ENCODE results near the gene AMIGO3.
"Not testable (repeated sequence)": the region's sequence is repeated elsewhere in the genome, so short reads cannot be mapped to it uniquely, and the experiment has no call there.

The AMIGO3 gene

GRCh38 chr3:49719214-49719884 is at the start of gene AMIGO3:
Gene AMIGO3, minus strand, starts transcription at chr3:49719684. Its CDS starts 219 bp downstream, at chr3:49719465.
- H3K27ac ChIP-seq (ENCODE audit: low read length): no peak within 1 kb of the TSS
- no peaks in the 10 kb centered on the region for H3K9me3 ChIP-seq (ENCODE audit: control insufficient read depth in 1 of 2, low read length in 2 of 2)
- no peaks in the 10 kb centered on the region for H3K27me3 ChIP-seq (ENCODE audit: low read depth, low read length)
- H3K4me3 ChIP-seq (ENCODE audit: low read depth in 1 of 2, low read length in 2 of 2): peak within 1 kb of the TSS; percentile 48 to 67
- peaks cover 9 to 34% of the 10 kb centered on the region in 2 donors for H3K36me3 ChIP-seq (ENCODE audit: control insufficient read depth in 1 of 2, insufficient read depth in 2 of 2, low read length in 2 of 2)
- H3K4me1 ChIP-seq (ENCODE audit: control insufficient read depth in 1 of 2, insufficient read depth in 2 of 2, low read length in 2 of 2): peaks cover under 1 to 23% of the 10 kb centered on the region in 2 donors

GRCh38 chr3:49763981-49764380 is 44.5 kb upstream of the AMIGO3 start:
- H3K27me3 ChIP-seq (ENCODE audit: low read depth, low read length): no peaks in the 10 kb centered on the region
- no peak overlapping the region for H3K27ac ChIP-seq (ENCODE audit: low read length)
- peaks cover 0 to 3% of the 10 kb centered on the region in 2 donors for H3K36me3 ChIP-seq (ENCODE audit: control insufficient read depth in 1 of 2, insufficient read depth in 2 of 2, low read length in 2 of 2)
- H3K9me3 ChIP-seq (ENCODE audit: control insufficient read depth in 1 of 2, low read length in 2 of 2): no peaks in the 10 kb centered on the region
- H3K4me3 ChIP-seq (ENCODE audit: low read depth in 1 of 2, low read length in 2 of 2): no peak overlapping the region
- no peaks in the 10 kb centered on the region for H3K4me1 ChIP-seq (ENCODE audit: control insufficient read depth in 1 of 2, insufficient read depth in 2 of 2, low read length in 2 of 2)

DNA sequence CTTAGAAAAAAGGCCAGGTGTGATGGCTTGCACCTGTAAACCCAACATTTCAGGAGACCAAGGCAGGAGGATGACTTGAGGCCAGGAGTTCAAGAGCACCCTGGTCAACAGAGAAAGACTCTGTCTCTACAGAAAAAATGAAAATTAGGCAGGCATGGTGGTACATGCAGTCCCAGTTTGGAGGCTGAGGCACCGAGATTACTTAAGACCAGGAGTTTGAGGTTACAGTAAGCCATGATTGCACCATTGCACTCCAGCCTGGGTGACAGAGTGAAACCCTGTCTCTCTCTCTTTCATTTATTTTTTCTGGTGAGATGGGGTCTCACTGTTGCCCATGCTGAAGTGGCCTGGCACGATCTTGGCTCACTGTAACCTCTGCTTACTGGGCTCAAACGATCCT is 42.2 kb upstream of the AMIGO3 start:
- peaks cover 0 to 3% of the 10 kb centered on the region in 2 donors for H3K36me3 ChIP-seq (ENCODE audit: control insufficient read depth in 1 of 2, insufficient read depth in 2 of 2, low read length in 2 of 2)
- H3K9me3 ChIP-seq (ENCODE audit: control insufficient read depth in 1 of 2, low read length in 2 of 2): no peaks in the 10 kb centered on the region
- H3K27me3 ChIP-seq (ENCODE audit: low read depth, low read length): no peaks in the 10 kb centered on the region
- peaks cover 0 to 7% of the 10 kb centered on the region in 2 donors for H3K4me1 ChIP-seq (ENCODE audit: control insufficient read depth in 1 of 2, insufficient read depth in 2 of 2, low read length in 2 of 2)
- H3K4me3 ChIP-seq (ENCODE audit: low read depth in 1 of 2, low read length in 2 of 2): no peak overlapping the region
- no peak overlapping the region for H3K27ac ChIP-seq (ENCODE audit: low read length)

DNA sequence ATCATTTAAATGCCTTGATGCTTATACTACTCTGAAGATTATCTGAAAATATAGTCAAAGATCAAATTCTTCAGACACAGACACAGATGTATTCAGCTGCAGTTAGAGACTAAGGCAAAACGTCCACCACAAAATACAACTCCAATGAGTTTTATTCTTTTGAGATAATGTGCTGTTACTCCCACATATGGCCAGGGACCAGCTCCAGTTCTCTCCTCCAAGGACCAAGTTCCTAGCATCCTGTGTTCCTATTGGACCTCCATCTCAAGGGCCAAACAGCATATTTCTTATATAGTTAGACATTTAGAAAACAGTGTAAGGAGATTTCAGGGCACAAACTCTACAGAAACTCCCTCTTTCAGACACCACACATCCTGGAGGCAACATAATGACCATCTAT is 39.7 kb upstream of the AMIGO3 start:
- Histone ChIP-seq H3K9me3 (ENCODE audit: control insufficient read depth in 1 of 2, low read length in 2 of 2) (no peaks in the 10 kb centered on the region), H3K27me3 (ENCODE audit: low read depth, low read length) (no peaks in the 10 kb centered on the region), H3K36me3 (ENCODE audit: control insufficient read depth in 1 of 2, insufficient read depth in 2 of 2, low read length in 2 of 2) (peaks cover 0 to 3% of the 10 kb centered on the region in 2 donors), H3K4me1 (ENCODE audit: control insufficient read depth in 1 of 2, insufficient read depth in 2 of 2, low read length in 2 of 2) (peaks cover 0 to 7% of the 10 kb centered on the region in 2 donors), H3K4me3 (ENCODE audit: low read depth in 1 of 2, low read length in 2 of 2) (no peak overlapping the region), H3K27ac (ENCODE audit: low read length) (no peak overlapping the region)

DNA sequence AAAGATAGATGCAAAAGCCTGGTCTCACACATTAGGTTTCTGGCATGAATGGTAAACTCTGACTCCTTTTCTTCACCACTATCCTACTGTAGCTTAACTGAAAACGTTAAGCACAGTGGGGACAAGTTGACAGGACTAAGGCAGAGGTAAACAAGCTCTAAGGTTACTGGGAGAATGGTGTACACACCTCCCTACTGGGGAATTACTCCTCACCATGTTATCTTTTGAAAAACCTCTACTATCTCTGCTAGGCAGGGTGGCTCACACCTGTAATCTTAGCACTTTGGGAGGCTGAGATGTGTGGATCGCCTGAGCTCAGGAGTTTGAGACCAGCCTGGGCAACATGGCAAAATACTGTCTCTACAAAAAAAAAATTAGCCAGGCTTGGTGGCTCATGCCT is 37.7 kb upstream of the AMIGO3 start:
- Histone ChIP-seq H3K27ac (ENCODE audit: low read length) (no peak overlapping the region), H3K36me3 (ENCODE audit: control insufficient read depth in 1 of 2, insufficient read depth in 2 of 2, low read length in 2 of 2) (peaks cover 0 to 3% of the 10 kb centered on the region in 2 donors), H3K4me3 (ENCODE audit: low read depth in 1 of 2, low read length in 2 of 2) (no peak overlapping the region), H3K9me3 (ENCODE audit: control insufficient read depth in 1 of 2, low read length in 2 of 2) (no peaks in the 10 kb centered on the region), H3K4me1 (ENCODE audit: control insufficient read depth in 1 of 2, insufficient read depth in 2 of 2, low read length in 2 of 2) (peaks cover 0 to 17% of the 10 kb centered on the region in 2 donors), H3K27me3 (ENCODE audit: low read depth, low read length) (no peaks in the 10 kb centered on the region)

DNA sequence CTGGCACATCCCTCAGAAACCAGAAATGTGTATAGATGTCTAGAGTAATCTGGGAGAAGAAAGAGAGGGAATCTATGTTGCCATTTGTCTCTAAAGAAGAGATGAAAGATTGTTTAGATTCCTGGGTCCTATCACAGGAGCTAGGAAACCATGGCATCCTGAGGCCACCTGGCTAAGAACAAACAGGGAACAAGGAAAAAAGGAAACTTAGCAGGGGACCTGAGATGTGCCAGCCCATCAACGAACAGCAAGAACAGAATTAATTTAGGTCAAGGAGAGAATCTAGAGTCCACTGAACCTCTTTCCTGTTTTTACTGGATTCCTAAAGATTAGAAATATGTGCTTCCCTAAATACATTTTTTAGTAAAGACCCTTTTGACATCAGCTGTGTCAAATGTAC is 36.6 kb upstream of the AMIGO3 start:
- no peak overlapping the region for H3K27ac ChIP-seq (ENCODE audit: low read length)
- H3K36me3 ChIP-seq (ENCODE audit: control insufficient read depth in 1 of 2, insufficient read depth in 2 of 2, low read length in 2 of 2): peaks cover 0 to 3% of the 10 kb centered on the region in 2 donors
- H3K4me3 ChIP-seq (ENCODE audit: low read depth in 1 of 2, low read length in 2 of 2): no peak overlapping the region
- H3K27me3 ChIP-seq (ENCODE audit: low read depth, low read length): no peaks in the 10 kb centered on the region
- no peaks in the 10 kb centered on the region for H3K9me3 ChIP-seq (ENCODE audit: control insufficient read depth in 1 of 2, low read length in 2 of 2)
- H3K4me1 ChIP-seq (ENCODE audit: control insufficient read depth in 1 of 2, insufficient read depth in 2 of 2, low read length in 2 of 2): peaks cover 0 to 17% of the 10 kb centered on the region in 2 donors

- Histone ChIP-seq H3K27ac (ENCODE audit: low read length) (no peak overlapping the region), H3K9me3 (ENCODE audit: control insufficient read depth in 1 of 2, low read length in 2 of 2) (no peaks in the 10 kb centered on the region), H3K4me1 (ENCODE audit: control insufficient read depth in 1 of 2, insufficient read depth in 2 of 2, low read length in 2 of 2) (peaks cover 0 to 17% of the 10 kb centered on the region in 2 donors), H3K36me3 (ENCODE audit: control insufficient read depth in 1 of 2, insufficient read depth in 2 of 2, low read length in 2 of 2) (peaks cover 0 to 2% of the 10 kb centered on the region in 2 donors), H3K27me3 (ENCODE audit: low read depth, low read length) (no peaks in the 10 kb centered on the region), H3K4me3 (ENCODE audit: low read depth in 1 of 2, low read length in 2 of 2) (no peak overlapping the region)
These were observed 35.1 kb upstream of the AMIGO3 start for GRCh38 chr3:49754536-49754935.

GRCh38 chr3:49751501-49751900 is 32.0 kb upstream of the AMIGO3 start:
- H3K27ac ChIP-seq (ENCODE audit: low read length): no peak overlapping the region
- peaks cover 7 to 9% of the 10 kb centered on the region in 2 donors for H3K36me3 ChIP-seq (ENCODE audit: control insufficient read depth in 1 of 2, insufficient read depth in 2 of 2, low read length in 2 of 2)

DNA sequence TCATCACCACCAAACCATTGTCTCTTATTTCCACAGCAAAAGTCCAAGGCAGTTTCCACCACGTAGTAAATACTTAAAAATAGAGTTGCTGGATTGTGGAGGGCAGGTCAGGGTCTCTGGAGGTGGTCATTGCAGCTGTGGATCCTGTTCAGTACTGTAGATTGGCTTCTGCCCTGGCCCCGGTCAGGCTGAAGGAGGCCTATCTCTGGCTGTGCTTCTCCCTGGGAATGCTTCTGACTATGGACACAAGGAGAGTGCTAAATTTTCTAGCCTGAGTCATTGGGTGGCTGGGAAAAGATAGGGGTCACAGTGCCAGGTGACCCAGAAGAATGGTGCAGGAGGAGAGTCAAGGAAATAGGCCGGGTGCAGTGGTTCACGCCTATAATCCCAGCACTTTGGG is 30.6 kb upstream of the AMIGO3 start:
- H3K27ac ChIP-seq (ENCODE audit: low read length): no peak overlapping the region
- peaks cover 7 to 9% of the 10 kb centered on the region in 2 donors for H3K36me3 ChIP-seq (ENCODE audit: control insufficient read depth in 1 of 2, insufficient read depth in 2 of 2, low read length in 2 of 2)
- H3K4me3 ChIP-seq (ENCODE audit: low read depth in 1 of 2, low read length in 2 of 2): no peak overlapping the region
- no peaks in the 10 kb centered on the region for H3K27me3 ChIP-seq (ENCODE audit: low read depth, low read length)
- H3K4me1 ChIP-seq (ENCODE audit: control insufficient read depth in 1 of 2, insufficient read depth in 2 of 2, low read length in 2 of 2): peaks cover 0 to 17% of the 10 kb centered on the region in 2 donors
- no peaks in the 10 kb centered on the region for H3K9me3 ChIP-seq (ENCODE audit: control insufficient read depth in 1 of 2, low read length in 2 of 2)

More at GRCh38 chr3:49751501-49751900, 32.0 kb upstream of the AMIGO3 start:
- Histone ChIP-seq H3K4me1 (ENCODE audit: control insufficient read depth in 1 of 2, insufficient read depth in 2 of 2, low read length in 2 of 2) (peaks cover 0 to 17% of the 10 kb centered on the region in 2 donors), H3K4me3 (ENCODE audit: low read depth in 1 of 2, low read length in 2 of 2) (no peak overlapping the region), H3K27me3 (ENCODE audit: low read depth, low read length) (no peaks in the 10 kb centered on the region), H3K9me3 (ENCODE audit: control insufficient read depth in 1 of 2, low read length in 2 of 2) (no peaks in the 10 kb centered on the region)

DNA sequence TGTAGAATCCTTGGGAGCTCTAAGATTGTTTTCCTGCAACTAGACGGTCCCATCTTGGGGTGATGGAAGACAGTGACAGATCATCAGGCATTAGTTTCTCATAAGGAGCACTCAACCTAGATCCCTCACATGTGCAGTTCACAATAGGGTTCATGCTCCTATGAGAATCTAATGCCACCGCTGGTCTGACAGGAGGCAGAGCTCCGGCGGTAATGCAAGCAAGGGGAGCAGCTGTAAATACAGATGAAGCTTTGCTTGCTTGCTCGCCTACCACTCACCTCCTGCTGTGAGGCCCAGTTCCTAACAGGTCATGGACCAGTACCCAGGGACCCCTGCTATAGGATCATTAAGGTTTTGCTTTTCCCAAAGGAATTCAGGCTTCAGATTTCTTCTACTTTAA is 29.4 kb upstream of the AMIGO3 start:
- H3K9me3 ChIP-seq (ENCODE audit: control insufficient read depth in 1 of 2, low read length in 2 of 2); H3K27ac ChIP-seq (ENCODE audit: low read length): not testable (repeated sequence)

GRCh38 chr3:49747792-49748480 is 28.5 kb upstream of the AMIGO3 start:
- Histone ChIP-seq H3K4me1 (ENCODE audit: control insufficient read depth in 1 of 2, insufficient read depth in 2 of 2, low read length in 2 of 2) (peaks cover 0 to 7% of the 10 kb centered on the region in 2 donors), H3K36me3 (ENCODE audit: control insufficient read depth in 1 of 2, insufficient read depth in 2 of 2, low read length in 2 of 2) (peaks cover 7 to 9% of the 10 kb centered on the region in 2 donors)

More for the DNA sequence above, 29.4 kb upstream of the AMIGO3 start:
- H3K4me1 ChIP-seq (ENCODE audit: control insufficient read depth in 1 of 2, insufficient read depth in 2 of 2, low read length in 2 of 2): peaks cover 0 to 13% of the 10 kb centered on the region in 2 donors
- H3K4me3 ChIP-seq (ENCODE audit: low read depth in 1 of 2, low read length in 2 of 2); H3K36me3 ChIP-seq (ENCODE audit: control insufficient read depth in 1 of 2, insufficient read depth in 2 of 2, low read length in 2 of 2); H3K27me3 ChIP-seq (ENCODE audit: low read depth, low read length): not testable (repeated sequence)

More at GRCh38 chr3:49747792-49748480, 28.5 kb upstream of the AMIGO3 start:
- no peaks in the 10 kb centered on the region for H3K27me3 ChIP-seq (ENCODE audit: low read depth, low read length)
- H3K9me3 ChIP-seq (ENCODE audit: control insufficient read depth in 1 of 2, low read length in 2 of 2): no peaks in the 10 kb centered on the region
- H3K4me3 ChIP-seq (ENCODE audit: low read depth in 1 of 2, low read length in 2 of 2): no peak overlapping the region
- no peak overlapping the region for H3K27ac ChIP-seq (ENCODE audit: low read length)

Data from muscle layer of duodenum (tissue), 2 donors.